ENCODE measurements around the gene AIDA. TPM values are rescaled to one million over a fixed set of nuclear protein-coding genes. Genes with fewer than 3 reads are reported as not detected.
"Not testable (repeated sequence)": the region's sequence is repeated elsewhere in the genome, so short reads cannot be mapped to it uniquely, and the experiment has no call there.

Gene AIDA
- total RNA-seq = 10 to 100 TPM; 52.9 to 75.8 TPM

GRCh38 chr1:222712253-222713090 is at the start of gene AIDA, which contains the start of gene BROX:
AIDA (minus strand) TSS chr1:222712491; CDS start chr1:222712317, 174 bp downstream.
BROX (plus strand) TSS chr1:222712564; CDS start chr1:222715700, 3,136 bp downstream.
- H3K27ac Mint-ChIP-seq = peak within 1 kb of the TSS; percentile 99 to 100
- peak; percentile 85 to 87 for ATAC-seq
- DNase-seq (ENCODE audit: low spot score in 2 of 2) = peak; percentile 92 to 97
- H3K36me3 Mint-ChIP-seq = peaks cover 35 to 51% of the 10 kb centered on the region in 2 donors
- no peaks in the 10 kb centered on the region for H3K9me3 Mint-ChIP-seq

- H3K27ac Mint-ChIP-seq = no peak overlapping the region
- no peak for ATAC-seq
- H3K36me3 Mint-ChIP-seq = peaks cover 0 to 5% of the 10 kb centered on the region in 2 donors
- no peak for DNase-seq (ENCODE audit: low spot score in 2 of 2)
- peaks cover 0 to 4% of the 10 kb centered on the region in 2 donors for H3K9me3 Mint-ChIP-seq
Measured at GRCh38 chr1:222761083-222761482, 48.8 kb upstream of the AIDA start.

- no peak for ATAC-seq
- Mint-ChIP-seq H3K27ac (no peak overlapping the region), H3K9me3 (peaks cover 0 to 4% of the 10 kb centered on the region in 2 donors)
Measured at GRCh38 chr1:222759451-222760035, 47.3 kb upstream of the AIDA start.

GRCh38 chr1:222757646-222758268 is 45.5 kb upstream of the AIDA start:
- no peak for DNase-seq (ENCODE audit: low spot score in 2 of 2)

More at GRCh38 chr1:222759451-222760035, 47.3 kb upstream of the AIDA start:
- peaks cover 0 to 5% of the 10 kb centered on the region in 2 donors for H3K36me3 Mint-ChIP-seq
- no peak for DNase-seq (ENCODE audit: low spot score in 2 of 2)

GRCh38 chr1:222754366-222755139 is 42.3 kb upstream of the AIDA start:
- no peaks in the 10 kb centered on the region for H3K9me3 Mint-ChIP-seq
- DNase-seq (ENCODE audit: low spot score in 2 of 2) (no peak), ATAC-seq (no peak)
- H3K36me3 Mint-ChIP-seq = no peaks in the 10 kb centered on the region
- H3K27ac Mint-ChIP-seq = no peak overlapping the region

More at GRCh38 chr1:222757646-222758268, 45.5 kb upstream of the AIDA start:
- ATAC-seq = no peak
- peaks cover 0 to 4% of the 10 kb centered on the region in 2 donors for H3K9me3 Mint-ChIP-seq
- H3K36me3 Mint-ChIP-seq = peaks cover 0 to 5% of the 10 kb centered on the region in 2 donors
- H3K27ac Mint-ChIP-seq = no peak overlapping the region

- Mint-ChIP-seq H3K27ac (no peak overlapping the region), H3K9me3 (no peaks in the 10 kb centered on the region), H3K36me3 (no peaks in the 10 kb centered on the region)
- no peak for ATAC-seq
- no peak for DNase-seq (ENCODE audit: low spot score in 2 of 2)
Measured at GRCh38 chr1:222751255-222751654, 39.0 kb upstream of the AIDA start.

- Mint-ChIP-seq H3K27ac (no peak overlapping the region), H3K9me3 (no peaks in the 10 kb centered on the region), H3K36me3 (no peaks in the 10 kb centered on the region)
- DNase-seq (ENCODE audit: low spot score in 2 of 2) (no peak), ATAC-seq (no peak)
Measured at GRCh38 chr1:222750651-222751050, 38.4 kb upstream of the AIDA start.

- no peak for ATAC-seq
Measured at GRCh38 chr1:222749927-222750326, 37.6 kb upstream of the AIDA start.

GRCh38 chr1:222741630-222742457 is 29.6 kb upstream of the AIDA start:
- H3K27ac Mint-ChIP-seq; H3K9me3 Mint-ChIP-seq; ATAC-seq; DNase-seq (ENCODE audit: low spot score in 2 of 2); H3K36me3 Mint-ChIP-seq: not testable (repeated sequence)

More at GRCh38 chr1:222749927-222750326, 37.6 kb upstream of the AIDA start:
- no peaks in the 10 kb centered on the region for H3K36me3 Mint-ChIP-seq
- no peak overlapping the region for H3K27ac Mint-ChIP-seq
- H3K9me3 Mint-ChIP-seq = no peaks in the 10 kb centered on the region
- DNase-seq (ENCODE audit: low spot score in 2 of 2) = no peak

GRCh38 chr1:222739929-222740328 is 27.6 kb upstream of the AIDA start:
- DNase-seq (ENCODE audit: low spot score in 2 of 2) (no peak), ATAC-seq (no peak)
- no peaks in the 10 kb centered on the region for H3K36me3 Mint-ChIP-seq
- no peak overlapping the region for H3K27ac Mint-ChIP-seq
- H3K9me3 Mint-ChIP-seq = no peaks in the 10 kb centered on the region

- no peak overlapping the region for H3K27ac Mint-ChIP-seq
- H3K36me3 Mint-ChIP-seq = no peaks in the 10 kb centered on the region
- ATAC-seq (no peak), DNase-seq (ENCODE audit: low spot score in 2 of 2) (no peak)
- H3K9me3 Mint-ChIP-seq = no peaks in the 10 kb centered on the region
Measured at GRCh38 chr1:222739465-222739864, 27.2 kb upstream of the AIDA start.

GRCh38 chr1:222736972-222737371 is 24.7 kb upstream of the AIDA start, which contains the start of gene FAM177B:
FAM177B (plus strand) TSS chr1:222737202; CDS start chr1:222746546, 9,344 bp downstream.
- H3K36me3 Mint-ChIP-seq = no peaks in the 10 kb centered on the region
- DNase-seq (ENCODE audit: low spot score in 2 of 2) = no peak
- no peak for ATAC-seq
- no peak within 1 kb of the TSS for H3K27ac Mint-ChIP-seq
- no peaks in the 10 kb centered on the region for H3K9me3 Mint-ChIP-seq

GRCh38 chr1:222736470-222736869 is 24.2 kb upstream of the AIDA start:
- H3K9me3 Mint-ChIP-seq = no peaks in the 10 kb centered on the region

GRCh38 chr1:222734740-222735139 is 22.4 kb upstream of the AIDA start:
- H3K27ac Mint-ChIP-seq = no peak overlapping the region

More at GRCh38 chr1:222736470-222736869, 24.2 kb upstream of the AIDA start:
- no peak for DNase-seq (ENCODE audit: low spot score in 2 of 2)
- Mint-ChIP-seq H3K36me3 (peaks cover 0 to 2% of the 10 kb centered on the region in 2 donors), H3K27ac (no peak overlapping the region)
- no peak for ATAC-seq

More at GRCh38 chr1:222734740-222735139, 22.4 kb upstream of the AIDA start:
- no peak for ATAC-seq
- no peak for DNase-seq (ENCODE audit: low spot score in 2 of 2)
- H3K9me3 Mint-ChIP-seq = no peaks in the 10 kb centered on the region
- H3K36me3 Mint-ChIP-seq = peaks cover 6 to 12% of the 10 kb centered on the region in 2 donors
